Measurements from ENCODE around the gene UMODL1. TPM values are rescaled to one million over a fixed set of nuclear protein-coding genes. Genes with fewer than 3 reads are reported as not detected.

Gene UMODL1
- total RNA-seq, 3 donors from 2014 or later: 0.14 to 0.90 (median 0.16) TPM

GRCh38 chr21:42107881-42108553 is 36.9 kb downstream of the UMODL1 start:
- H3K4me3 ChIP-seq: no peak overlapping the region
- peak; percentile 89 for TF ChIP-seq CTCF (IDR thresholded peaks at IDR 0.05)
- peak; percentile 90 for ATAC-seq
- peaks cover 21% of the 10 kb centered on the region for H3K4me1 ChIP-seq (ENCODE audit: low read depth)
- H3K9me3 ChIP-seq: no peaks in the 10 kb centered on the region
- DNase-seq: peak; percentile 71 to 88 (median 80)
- intact Hi-C loops (cut with DNase I, micrococcal nuclease): loop anchor here in 1 of 2 donors (10.0 kb wide), 1 partner anchor 93 kb away; the partner anchor contains the start of gene ZBTB21
- H3K36me3 ChIP-seq (ENCODE audit: low read depth): no peaks in the 10 kb centered on the region

GRCh38 chr21:42108554-42109340 is 37.6 kb downstream of the UMODL1 start:
- peak in 1 of 3 donors; percentile 39 for DNase-seq
- no peak for ATAC-seq
- intact Hi-C loops (cut with DNase I, micrococcal nuclease): loop anchor here in 1 of 2 donors (10.0 kb wide), 1 partner anchor 94 kb away; the partner anchor contains the start of gene ZBTB21
- peaks cover 15% of the 10 kb centered on the region for H3K4me1 ChIP-seq (ENCODE audit: low read depth)
- H3K9me3 ChIP-seq: no peaks in the 10 kb centered on the region
- no peak for TF ChIP-seq CTCF (IDR thresholded peaks at IDR 0.05)
- H3K36me3 ChIP-seq (ENCODE audit: low read depth): no peaks in the 10 kb centered on the region
- H3K4me3 ChIP-seq: no peak overlapping the region

- no peak for TF ChIP-seq CTCF (IDR thresholded peaks at IDR 0.05)
- Histone ChIP-seq H3K36me3 (ENCODE audit: low read depth) (no peaks in the 10 kb centered on the region), H3K9me3 (no peaks in the 10 kb centered on the region), H3K4me3 (no peak overlapping the region), H3K4me1 (ENCODE audit: low read depth) (peaks cover 11% of the 10 kb centered on the region)
- DNase-seq: peak in 1 of 3 donors; percentile 26
- intact Hi-C loops (cut with DNase I, micrococcal nuclease): loop anchor here in 1 of 2 donors (10.0 kb wide), 1 partner anchor 95 kb away; the partner anchor contains the start of gene ZBTB21
- ATAC-seq: no peak
These were observed 38.4 kb downstream of the UMODL1 start for GRCh38 chr21:42109473-42109872.

GRCh38 chr21:42109873-42110525 is 38.9 kb downstream of the UMODL1 start:
- intact Hi-C loops (cut with DNase I, micrococcal nuclease): loop anchor here in 1 of 2 donors (10.0 kb wide), 1 partner anchor 95 kb away; the partner anchor contains the start of gene ZBTB21

More at GRCh38 chr21:42109873-42110525, 38.9 kb downstream of the UMODL1 start:
- Histone ChIP-seq H3K4me1 (ENCODE audit: low read depth) (peaks cover 11% of the 10 kb centered on the region), H3K4me3 (no peak overlapping the region), H3K36me3 (ENCODE audit: low read depth) (no peaks in the 10 kb centered on the region), H3K9me3 (no peaks in the 10 kb centered on the region)
- TF ChIP-seq CTCF (IDR thresholded peaks at IDR 0.05): no peak
- DNase-seq (peak in 1 of 3 donors; percentile 26), ATAC-seq (no peak)

Data from mucosa of descending colon (tissue), 3 donors.